HG02870 (cell line): ENCODE measurements around the gene COL13A1.

Experiments used
- ATAC-seq: cut with Tn5 transposase; IDR thresholded peaks from one replicate; pipeline ENCODE4 v1.9.1; 2021; ENCODE audit warnings: mild to moderate bottlenecking, moderate library complexity; ENCODE audit not compliant: unreplicated experiment

The COL13A1 gene

GRCh38 chr10:69865450-69865849 is 63.7 kb downstream of the COL13A1 start:
- no peak for ATAC-seq

GRCh38 chr10:69866246-69866687 is 64.6 kb downstream of the COL13A1 start:
- no peak for ATAC-seq

- ATAC-seq, result no peak
These were observed 65.2 kb downstream of the COL13A1 start for GRCh38 chr10:69866688-69867461.

GRCh38 chr10:69867699-69868558 is 66.2 kb downstream of the COL13A1 start:
- ATAC-seq, result no peak

- no peak for ATAC-seq
These were observed 67.1 kb downstream of the COL13A1 start for GRCh38 chr10:69868821-69869220.

DNA sequence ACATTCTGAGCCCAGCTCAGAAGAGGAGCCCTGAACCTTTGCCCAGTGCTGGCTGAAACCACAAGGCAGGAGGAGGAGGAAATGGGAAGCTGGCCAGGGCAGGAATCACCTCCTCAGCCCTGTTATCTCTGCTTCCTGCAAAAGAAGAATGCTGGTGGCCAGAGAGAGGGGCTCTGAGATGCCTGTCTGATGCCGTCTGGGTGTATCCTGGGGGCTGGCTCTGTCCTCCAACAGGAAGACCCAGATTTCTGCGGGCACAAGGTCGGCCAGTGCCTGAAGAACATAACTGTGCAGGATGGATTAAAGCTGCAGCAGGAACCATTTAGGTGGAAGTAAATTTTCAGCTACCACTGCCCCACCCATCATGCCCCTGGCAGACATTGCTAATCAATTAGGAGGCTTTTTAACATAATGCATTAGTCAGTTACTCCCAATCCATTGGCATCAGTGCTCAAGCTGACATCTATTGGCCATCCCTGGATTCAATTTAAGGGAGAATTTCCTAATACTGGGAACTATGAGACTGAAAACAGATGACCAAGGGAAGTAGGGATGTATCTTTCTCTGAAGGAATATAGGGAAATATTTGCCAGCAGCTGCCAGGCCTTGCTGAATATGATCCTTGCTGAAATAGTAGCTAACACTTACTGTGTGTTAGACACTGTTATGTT is 67.7 kb downstream of the COL13A1 start:
- ATAC-seq, result no peak

DNA sequence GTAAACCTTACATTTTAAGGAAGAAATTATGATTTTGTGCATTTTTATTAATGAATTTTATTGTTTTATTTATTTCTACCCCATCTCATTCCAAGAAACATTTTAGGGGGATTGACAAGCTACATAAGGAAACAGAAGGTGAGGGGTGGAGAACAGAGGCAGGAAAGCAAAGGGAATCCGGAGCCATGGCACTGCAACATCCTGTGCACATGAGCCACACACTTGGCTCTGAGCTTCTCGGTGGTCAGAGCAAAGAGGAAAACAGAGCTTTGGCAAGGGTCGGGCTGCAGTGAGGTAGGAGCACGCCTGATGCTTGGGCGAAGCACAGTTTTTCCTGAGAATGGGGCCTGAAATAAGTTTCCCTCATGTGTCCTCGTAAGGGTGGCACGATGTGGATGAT is 68.9 kb downstream of the COL13A1 start:
- no peak for ATAC-seq

DNA sequence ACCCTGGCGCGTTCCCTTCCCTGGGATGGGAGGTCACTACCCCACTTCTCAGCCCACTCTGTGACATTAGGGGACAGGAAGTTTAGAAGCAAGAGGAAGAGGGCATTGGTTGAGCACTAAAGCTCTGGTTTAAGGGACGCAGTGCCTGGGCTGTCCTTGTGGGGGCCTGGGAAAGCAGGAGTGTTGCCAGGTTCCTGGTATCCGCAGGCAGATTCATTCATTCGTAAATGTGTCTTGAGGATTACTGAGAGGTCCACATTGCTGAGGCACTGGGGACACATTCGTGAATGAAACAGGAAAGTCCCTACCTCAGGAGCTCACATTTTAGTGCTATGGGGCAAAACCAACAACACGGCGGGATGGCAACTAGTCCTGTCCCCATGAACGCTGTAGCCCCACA is 69.4 kb downstream of the COL13A1 start:
- no peak for ATAC-seq

DNA sequence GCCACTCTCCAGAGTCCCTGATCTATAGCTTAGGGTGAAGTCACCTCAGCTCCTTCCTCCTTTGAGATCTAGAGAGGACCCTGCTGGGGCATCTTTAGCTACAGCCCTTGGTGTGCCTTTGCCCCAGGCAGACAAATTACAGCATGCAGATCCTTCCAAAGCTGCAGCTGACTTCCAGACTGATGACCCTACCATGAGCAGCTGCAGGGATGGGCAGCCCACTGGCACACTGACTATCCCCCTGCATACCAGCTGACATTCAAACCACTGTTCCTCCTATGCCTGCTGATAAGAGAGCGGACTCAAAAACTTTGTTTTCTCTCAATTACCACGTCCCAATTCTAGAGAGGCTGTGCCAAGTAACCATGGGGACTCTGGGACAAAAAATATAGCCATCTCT is 70.6 kb downstream of the COL13A1 start:
- ATAC-seq, result no peak

GRCh38 chr10:69873135-69873639 is 71.5 kb downstream of the COL13A1 start:
- ATAC-seq, result no peak

DNA sequence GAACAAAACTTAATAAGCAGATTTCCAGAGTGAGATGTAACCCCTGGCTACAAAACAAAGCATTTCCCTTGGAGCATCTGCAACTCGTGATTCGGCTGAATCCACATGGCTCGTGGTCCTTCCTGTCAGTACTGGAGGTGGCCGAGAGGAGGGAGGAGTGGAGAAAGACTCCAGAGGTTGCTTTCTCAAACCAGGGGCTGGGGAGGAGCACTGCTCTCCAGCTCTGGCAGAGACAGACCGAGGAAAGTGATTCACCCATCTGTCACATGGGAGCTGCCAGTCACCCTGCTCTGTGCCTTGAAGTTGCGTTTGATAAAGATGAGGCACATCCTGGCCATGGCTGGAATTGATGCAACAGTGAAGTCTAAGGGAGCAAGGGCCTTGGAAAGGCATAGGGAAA is 72.7 kb downstream of the COL13A1 start:
- no peak for ATAC-seq

GRCh38 chr10:69875856-69876255 is 74.2 kb downstream of the COL13A1 start:
- ATAC-seq, result no peak

DNA sequence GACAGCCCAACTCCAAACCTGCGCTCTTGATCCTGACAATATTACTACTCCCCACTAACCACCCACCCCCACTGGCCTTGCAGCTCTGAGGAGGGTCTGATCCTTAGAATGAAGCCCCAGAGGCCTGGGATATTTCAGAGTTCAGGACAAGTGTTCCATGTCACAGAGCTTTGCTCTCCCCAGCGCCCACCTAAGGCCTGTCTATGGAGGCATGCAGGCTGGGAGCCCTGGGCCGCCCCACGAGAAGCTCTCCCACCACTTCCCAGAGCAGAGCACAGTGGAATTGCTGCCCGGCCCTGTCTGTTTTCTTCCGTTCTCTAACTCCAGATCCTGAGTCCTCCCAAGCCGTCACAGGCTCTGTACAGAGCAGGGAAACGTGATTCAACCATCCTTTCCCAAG is 74.6 kb downstream of the COL13A1 start:
- no peak for ATAC-seq

- no peak for ATAC-seq
These were observed 75.2 kb downstream of the COL13A1 start for GRCh38 chr10:69876931-69877330.

DNA sequence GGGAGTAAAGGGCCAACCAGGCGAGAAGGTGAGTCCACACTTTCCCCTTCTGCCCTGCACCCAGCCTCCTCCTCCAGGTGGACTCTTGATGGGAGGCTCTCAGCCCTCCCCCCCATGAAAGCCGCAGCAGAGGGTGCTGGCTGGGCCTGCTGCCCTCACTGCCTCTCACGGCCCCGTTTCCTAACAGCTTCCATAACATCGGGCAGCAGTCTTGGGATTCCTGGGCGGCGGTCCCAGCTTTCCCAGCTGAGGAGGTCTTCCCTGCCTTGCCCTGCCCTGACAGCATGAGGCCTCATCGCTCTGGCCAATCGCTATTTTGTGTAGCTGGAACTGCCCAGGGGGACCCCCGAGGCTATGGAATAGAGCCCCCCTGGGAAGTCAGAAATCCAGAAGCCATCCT is 76.3 kb downstream of the COL13A1 start:
- ATAC-seq, result no peak

DNA sequence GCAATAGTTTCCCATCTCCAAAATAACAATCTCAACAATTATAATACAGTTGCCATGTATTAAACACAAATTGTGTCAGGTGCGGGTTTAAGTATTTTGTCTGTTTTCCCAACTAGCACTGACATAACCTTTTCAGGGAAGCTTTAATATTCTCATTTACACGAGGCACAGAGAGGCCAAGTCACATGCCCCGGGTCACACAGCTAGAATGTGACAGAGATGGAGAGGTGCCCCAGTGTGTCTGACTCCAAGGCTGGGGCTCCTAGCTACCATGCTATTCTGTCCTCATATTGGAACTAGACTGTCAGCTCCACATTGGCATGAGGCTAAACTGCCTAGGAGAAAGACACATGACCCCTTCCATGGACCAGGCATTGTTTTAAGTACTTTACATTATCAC is 77.2 kb downstream of the COL13A1 start:
- ATAC-seq, result no peak

DNA sequence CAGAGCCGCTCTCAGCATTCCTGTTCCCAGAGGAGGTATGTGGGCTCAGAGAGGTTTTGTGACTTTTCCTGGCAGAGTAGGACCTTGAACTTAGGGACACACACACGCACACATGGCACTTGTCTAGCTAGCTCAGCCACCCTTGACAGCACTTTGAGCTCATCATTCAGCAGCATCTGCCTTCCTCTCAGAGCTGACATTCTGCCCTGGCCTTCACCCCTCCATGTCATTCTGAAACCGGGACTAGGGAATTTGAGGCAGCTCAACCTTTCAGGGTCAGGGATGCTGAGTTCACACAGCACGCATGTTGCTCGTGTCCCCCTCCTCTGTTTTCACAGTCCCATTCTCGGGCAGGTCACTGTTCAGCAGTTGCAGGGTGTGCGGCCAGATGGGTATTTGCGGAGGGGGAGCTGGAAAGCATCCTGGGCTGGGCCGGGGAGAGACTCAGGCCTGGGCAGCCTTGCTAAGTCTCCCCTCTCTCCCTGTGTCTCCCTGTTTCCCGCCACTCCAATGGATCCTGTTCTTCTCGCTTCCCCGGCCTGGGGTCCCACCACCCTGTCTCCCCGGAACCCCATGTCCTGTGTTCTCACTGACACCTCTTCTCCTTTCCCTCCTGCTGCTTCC is 78.0 kb downstream of the COL13A1 start:
- ATAC-seq, result no peak

GRCh38 chr10:69880301-69881081 is 78.8 kb downstream of the COL13A1 start:
- ATAC-seq, result no peak

DNA sequence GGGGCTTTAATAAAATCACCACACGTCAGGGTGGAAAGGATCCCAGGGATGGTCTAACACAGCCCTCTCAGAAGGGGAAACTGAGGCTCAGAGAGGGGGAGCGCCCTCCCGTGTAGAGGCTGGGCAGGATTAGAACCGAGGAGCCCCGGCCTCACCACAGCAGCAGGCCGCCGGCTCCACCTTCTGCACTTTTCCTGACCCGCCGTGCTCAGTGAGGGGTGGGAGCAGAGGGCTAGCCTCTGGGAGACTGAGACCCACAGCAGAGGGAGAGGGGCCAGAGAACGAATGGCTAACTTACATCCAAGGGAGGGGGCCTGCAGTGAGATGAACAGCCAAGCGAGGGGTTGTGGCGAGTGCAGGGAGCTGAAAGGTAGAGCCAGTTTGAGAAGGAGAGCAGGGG is 79.5 kb downstream of the COL13A1 start:
- no peak for ATAC-seq
